Measurements from ENCODE around the gene PPP3R1.
A peak's percentile ranks its signal among the peaks of the same experiment; 100 is the strongest.

Gene PPP3R1

GRCh38 chr2:68248806-68249205 is 3.5 kb downstream of the PPP3R1 start:
- no peak for DNase-seq
- Histone ChIP-seq H3K4me3 (ENCODE audit: low read depth, low read length) (no peak overlapping the region), H3K9me3 (no peaks in the 10 kb centered on the region), H3K27me3 (no peaks in the 10 kb centered on the region), H3K36me3 (peaks cover 5% of the 10 kb centered on the region; the same call in 1 of the 2 replicates), H3K4me1 (no peaks in the 10 kb centered on the region)
- TF ChIP-seq CTCF (IDR thresholded peaks at IDR 0.05; ENCODE audit: low read depth, low read length), result no peak

GRCh38 chr2:68248361-68248760 is 4.0 kb downstream of the PPP3R1 start:
- H3K4me3 ChIP-seq (ENCODE audit: low read depth, low read length), result no peak overlapping the region
- H3K27me3 ChIP-seq, result no peaks in the 10 kb centered on the region
- H3K9me3 ChIP-seq, result no peaks in the 10 kb centered on the region
- DNase-seq, result no peak
- TF ChIP-seq CTCF (IDR thresholded peaks at IDR 0.05; ENCODE audit: low read depth, low read length), result no peak
- peaks cover 5% of the 10 kb centered on the region; the same call in 1 of the 2 replicates for H3K36me3 ChIP-seq
- no peaks in the 10 kb centered on the region for H3K4me1 ChIP-seq

- TF ChIP-seq CTCF (IDR thresholded peaks at IDR 0.05; ENCODE audit: low read depth, low read length), result no peak
- H3K36me3 ChIP-seq, result peaks cover 5% of the 10 kb centered on the region; the same call in 1 of the 2 replicates
- H3K4me3 ChIP-seq (ENCODE audit: low read depth, low read length), result no peak overlapping the region
These were observed 5.9 kb downstream of the PPP3R1 start for GRCh38 chr2:68246396-68246795.

GRCh38 chr2:68245672-68246071 is 6.7 kb downstream of the PPP3R1 start:
- Histone ChIP-seq H3K4me1 (no peaks in the 10 kb centered on the region), H3K36me3 (peaks cover 3% of the 10 kb centered on the region; the same call in 1 of the 2 replicates), H3K4me3 (ENCODE audit: low read depth, low read length) (no peak overlapping the region), H3K9me3 (no peaks in the 10 kb centered on the region), H3K27me3 (no peaks in the 10 kb centered on the region)
- no peak for DNase-seq
- no peak for TF ChIP-seq CTCF (IDR thresholded peaks at IDR 0.05; ENCODE audit: low read depth, low read length)

More at GRCh38 chr2:68246396-68246795, 5.9 kb downstream of the PPP3R1 start:
- no peaks in the 10 kb centered on the region for H3K27me3 ChIP-seq
- no peaks in the 10 kb centered on the region for H3K9me3 ChIP-seq
- no peaks in the 10 kb centered on the region for H3K4me1 ChIP-seq
- no peak for DNase-seq

- DNase-seq, result no peak
- Histone ChIP-seq H3K27me3 (no peaks in the 10 kb centered on the region), H3K4me1 (no peaks in the 10 kb centered on the region; the same call in 1 of the 2 replicates), H3K36me3 (no peaks in the 10 kb centered on the region), H3K4me3 (ENCODE audit: low read depth, low read length) (no peak overlapping the region), H3K9me3 (no peaks in the 10 kb centered on the region)
- no peak for TF ChIP-seq CTCF (IDR thresholded peaks at IDR 0.05; ENCODE audit: low read depth, low read length)
These were observed 7.3 kb downstream of the PPP3R1 start for GRCh38 chr2:68245066-68245465.

- peak; percentile 14; the same call in 1 of the 2 replicates for TF ChIP-seq CTCF (IDR thresholded peaks at IDR 0.05; ENCODE audit: low read depth, low read length)
- no peak for DNase-seq
- no peaks in the 10 kb centered on the region for H3K27me3 ChIP-seq
- H3K36me3 ChIP-seq, result no peaks in the 10 kb centered on the region
- H3K4me3 ChIP-seq (ENCODE audit: low read depth, low read length), result no peak overlapping the region
- H3K9me3 ChIP-seq, result no peaks in the 10 kb centered on the region
- H3K4me1 ChIP-seq, result no peaks in the 10 kb centered on the region; the same call in 1 of the 2 replicates
These were observed 7.9 kb downstream of the PPP3R1 start for GRCh38 chr2:68244456-68244855.
